Kidney epithelial cell (primary cell): ENCODE data around the gene IL1F10. TPM values are rescaled to one million over a fixed set of nuclear protein-coding genes. Genes with fewer than 3 reads are reported as not detected.

Source experiments
- DNase-seq: peaks from one replicate; pipeline ENCODE4 v3.0.0-alpha.2; 2010; ENCODE audit warnings: low read depth
- H3K27me3 ChIP-seq: 2 replicates; pipeline ENCODE4 v1.6.0; 2011; ENCODE audit warnings: low read length; ENCODE audit not compliant: control insufficient read depth, insufficient read depth
- H3K36me3 ChIP-seq: 2 replicates; pipeline ENCODE4 v1.5.1; 2011; ENCODE audit warnings: low read length; ENCODE audit not compliant: control insufficient read depth, insufficient read depth
- H3K4me3 ChIP-seq: 2 replicates; pipeline ENCODE4 v1.5.1; 2011; ENCODE audit warnings: low read depth, mild to moderate bottlenecking, control low read depth, low read length
- CTCF ChIP-seq: IDR thresholded peaks from 2 replicates; pipeline ENCODE4 v1.5.1; 2011; ENCODE audit warnings: mild to moderate bottlenecking, moderate library complexity, low read length, control low read depth, inconsistent platforms; ENCODE audit not compliant: insufficient read depth, poor library complexity, severe bottlenecking
- total RNA-seq: library from RNA; depleted of rRNA; stranded (reverse); fragments of >200 nt; gene quantifications from 2 replicates; pipeline ENCODE4 v1.2.3, GENCODE V29; 2015

The IL1F10 gene
- total RNA-seq, 1 donor from 2014 or later: not detected

- Histone ChIP-seq H3K27me3 (peaks cover 4% of the 10 kb centered on the region), H3K36me3 (no peaks in the 10 kb centered on the region), H3K4me3 (no peak within 1 kb of the TSS)
- TF ChIP-seq CTCF: no peak
- no peak for DNase-seq
Measured at GRCh38 chr2:113058998-113059960, 8.5 kb upstream of the IL1F10 start, which contains the start of gene IL36RN. Gene IL36RN (plus strand): TSS chr2:113059198. CDS start chr2:113059439, 241 bp downstream.

- H3K4me3 ChIP-seq: no peak overlapping the region
- no peak for TF ChIP-seq CTCF
- H3K27me3 ChIP-seq: peaks cover 6% of the 10 kb centered on the region
- DNase-seq: no peak
- no peaks in the 10 kb centered on the region for H3K36me3 ChIP-seq
Measured at GRCh38 chr2:113060396-113060795, 7.4 kb upstream of the IL1F10 start.

GRCh38 chr2:113060796-113061195, 7.0 kb upstream of the IL1F10 start:
- no peaks in the 10 kb centered on the region for H3K36me3 ChIP-seq
- H3K4me3 ChIP-seq: no peak overlapping the region
- no peak for DNase-seq
- H3K27me3 ChIP-seq: peaks cover 6% of the 10 kb centered on the region
- TF ChIP-seq CTCF: no peak

GRCh38 chr2:113061241-113061640, 6.5 kb upstream of the IL1F10 start:
- DNase-seq: no peak
- H3K27me3 ChIP-seq: peaks cover 6% of the 10 kb centered on the region
- H3K4me3 ChIP-seq: no peak overlapping the region
- no peaks in the 10 kb centered on the region for H3K36me3 ChIP-seq
- TF ChIP-seq CTCF: no peak

- TF ChIP-seq CTCF: no peak
- no peaks in the 10 kb centered on the region for H3K36me3 ChIP-seq
- no peak overlapping the region for H3K4me3 ChIP-seq
- peaks cover 6% of the 10 kb centered on the region for H3K27me3 ChIP-seq
- DNase-seq: no peak
Measured at GRCh38 chr2:113061896-113062770, 5.6 kb upstream of the IL1F10 start.
